ENCODE results near the gene UST.

- TF ChIP-seq POLR2A (IDR thresholded peaks at IDR 0.05) (no peak), CTCF (IDR thresholded peaks at IDR 0.05) (no peak)
These were observed 81.2 kb downstream of the UST start for GRCh38 chr6:148828047-148828446.

Measured in esophagus squamous epithelium (tissue), 4 donors.